PFSK-1 (cell line): ENCODE measurements around the gene RAI2.

Experiments
- FOXP2 ChIP-seq: optimal IDR thresholded peaks from 2 replicates; pipeline ENCODE3; 2011; ENCODE audit warnings: borderline replicate concordance, control low read depth, inconsistent platforms; ENCODE audit not compliant: insufficient read depth; ENCODE audit errors: extremely low read length, extremely low read depth
- POLR2AphosphoS5 ChIP-seq: IDR thresholded peaks from 2 replicates; pipeline ENCODE4 v1.6.1; 2012; ENCODE audit warnings: low read depth, mild to moderate bottlenecking, control low read depth, low read length, moderate library complexity
- TAF1 ChIP-seq: IDR thresholded peaks from 2 replicates; pipeline ENCODE4 v1.6.1; 2012; ENCODE audit warnings: low read length, control low read depth, borderline replicate concordance; ENCODE audit not compliant: insufficient read depth

DNA sequence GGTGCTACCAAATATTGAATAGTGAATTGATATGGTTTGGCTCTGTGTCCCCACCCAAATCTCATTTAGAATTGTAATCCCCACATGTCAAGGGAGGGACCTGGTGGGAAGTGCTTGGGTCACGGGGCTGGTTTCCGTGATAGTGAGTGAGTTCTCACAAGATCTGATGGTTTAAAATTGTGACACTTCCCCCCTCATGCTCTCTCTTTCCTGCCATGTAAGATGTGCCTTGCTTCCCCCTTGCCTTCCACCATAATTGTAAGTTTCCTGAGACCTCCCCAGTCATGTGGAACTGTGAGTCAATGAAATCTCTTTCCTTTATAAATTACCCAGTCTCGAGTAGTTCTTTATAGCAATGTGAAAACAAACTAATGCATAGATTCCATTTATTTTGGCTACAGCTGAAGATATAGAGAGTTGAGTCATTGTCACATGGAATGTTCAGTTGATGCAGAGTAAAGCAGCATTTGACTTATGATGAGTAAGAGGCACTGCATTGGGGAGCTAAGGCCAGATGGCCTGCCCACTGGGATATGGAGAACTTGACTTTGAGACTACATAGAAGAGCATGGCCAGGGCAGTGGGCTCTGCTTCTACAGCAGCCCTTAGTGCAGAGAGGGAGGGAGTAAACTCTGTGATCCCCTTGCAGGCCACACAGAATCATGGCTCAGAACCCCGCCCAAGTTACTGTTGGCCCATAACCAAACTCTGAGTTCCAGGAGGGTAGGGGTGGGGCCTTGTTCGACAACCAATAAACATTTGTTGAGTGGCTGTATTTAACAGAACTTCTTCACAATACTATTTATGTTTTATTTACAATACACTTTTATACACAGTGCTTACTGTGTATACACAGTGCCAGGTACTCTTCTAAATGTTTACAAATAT, 34.2 kb downstream of the RAI2 start:
- TF ChIP-seq TAF1 (no peak), POLR2AphosphoS5 (no peak), FOXP2 (no peak)
